ENCODE results near the gene TMEM39A. TPM values are rescaled to one million over a fixed set of nuclear protein-coding genes. Genes with fewer than 3 reads are reported as not detected.

Gene TMEM39A
- total and polyA plus RNA-seq, 8 donors: 4.7 to 59.7 (median 27.6) TPM

DNA sequence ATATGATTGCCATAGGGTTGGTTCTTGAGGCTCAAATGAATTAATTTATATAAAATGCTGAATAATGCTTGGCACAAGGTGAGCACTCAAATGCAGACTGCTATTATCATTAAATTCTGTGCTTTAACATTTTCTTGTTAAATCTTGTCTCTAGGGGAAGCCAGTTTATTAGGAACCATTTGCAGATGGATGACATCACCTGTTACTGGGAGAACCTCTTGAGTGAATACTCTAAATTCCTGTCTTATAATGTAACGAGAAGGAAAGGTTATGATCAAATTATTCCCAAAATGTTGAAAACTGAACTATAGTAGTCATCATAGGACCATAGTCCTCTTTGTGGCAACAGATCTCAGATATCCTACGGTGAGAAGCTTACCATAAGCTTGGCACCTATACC, 28.7 kb upstream of the TMEM39A start:
- H3K9me3 ChIP-seq: no peaks in the 10 kb centered on the region
- peaks cover under 1 to 46% (median 45%) of the 10 kb centered on the region in 4 donors for H3K36me3 ChIP-seq
- no peak overlapping the region for H3K27ac ChIP-seq
- WGBS, 5 donors: 89 to 99% (median 94%) methylated on average over 2 of the region's 2 CpGs
- intact Hi-C loops (cut with DNase I; ENCODE audit: low total_unique reads): no loop called here
- H3K4me1 ChIP-seq: peaks cover 0 to 2% (median under 1%) of the 10 kb centered on the region in 4 donors
- no peak for DNase-seq
- no peak overlapping the region for H3K4me3 ChIP-seq
- no peaks in the 10 kb centered on the region for H3K27me3 ChIP-seq
- no peak for TF ChIP-seq POLR2A (IDR thresholded peaks at IDR 0.05)
- TF ChIP-seq EP300 (IDR thresholded peaks at IDR 0.05): no peak
- TF ChIP-seq POLR2AphosphoS5 (IDR thresholded peaks at IDR 0.05): no peak
- TF ChIP-seq, protein P1, sequence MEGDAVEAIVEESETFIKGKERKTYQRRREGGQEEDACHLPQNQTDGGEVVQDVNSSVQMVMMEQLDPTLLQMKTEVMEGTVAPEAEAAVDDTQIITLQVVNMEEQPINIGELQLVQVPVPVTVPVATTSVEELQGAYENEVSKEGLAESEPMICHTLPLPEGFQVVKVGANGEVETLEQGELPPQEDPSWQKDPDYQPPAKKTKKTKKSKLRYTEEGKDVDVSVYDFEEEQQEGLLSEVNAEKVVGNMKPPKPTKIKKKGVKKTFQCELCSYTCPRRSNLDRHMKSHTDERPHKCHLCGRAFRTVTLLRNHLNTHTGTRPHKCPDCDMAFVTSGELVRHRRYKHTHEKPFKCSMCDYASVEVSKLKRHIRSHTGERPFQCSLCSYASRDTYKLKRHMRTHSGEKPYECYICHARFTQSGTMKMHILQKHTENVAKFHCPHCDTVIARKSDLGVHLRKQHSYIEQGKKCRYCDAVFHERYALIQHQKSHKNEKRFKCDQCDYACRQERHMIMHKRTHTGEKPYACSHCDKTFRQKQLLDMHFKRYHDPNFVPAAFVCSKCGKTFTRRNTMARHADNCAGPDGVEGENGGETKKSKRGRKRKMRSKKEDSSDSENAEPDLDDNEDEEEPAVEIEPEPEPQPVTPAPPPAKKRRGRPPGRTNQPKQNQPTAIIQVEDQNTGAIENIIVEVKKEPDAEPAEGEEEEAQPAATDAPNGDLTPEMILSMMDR (IDR thresholded peaks at IDR 0.05): no peak

DNA sequence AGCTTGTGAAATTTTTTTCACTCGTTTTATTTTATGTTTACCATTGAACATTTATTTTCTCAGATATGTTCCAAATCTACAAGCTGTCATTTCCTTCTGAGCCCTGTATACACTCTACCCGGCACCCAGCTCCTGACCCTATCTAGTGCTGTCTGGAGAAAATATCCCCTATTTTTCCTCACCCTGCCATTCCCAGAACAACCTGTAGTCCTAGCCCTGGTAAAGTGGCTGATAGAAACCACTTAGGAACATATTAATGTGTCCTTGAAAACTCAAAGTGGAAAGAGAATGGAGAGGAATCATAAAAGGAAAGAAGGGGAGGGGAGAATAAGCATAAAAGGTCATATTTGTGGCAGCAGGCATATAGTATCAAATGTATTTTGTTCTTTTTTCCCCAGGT, 26.7 kb upstream of the TMEM39A start:
- 88 to 94% (median 92%) methylated on average over 2 of the region's 2 CpGs for WGBS, 5 donors
- TF ChIP-seq POLR2AphosphoS5 (IDR thresholded peaks at IDR 0.05) (no peak), EP300 (IDR thresholded peaks at IDR 0.05) (no peak), POLR2A (IDR thresholded peaks at IDR 0.05) (no peak)
- TF ChIP-seq, protein P1 (IDR thresholded peaks at IDR 0.05): no peak
- DNase-seq: no peak
- H3K4me1 ChIP-seq: no peaks in the 10 kb centered on the region
- H3K9me3 ChIP-seq: no peaks in the 10 kb centered on the region
- intact Hi-C loops (cut with DNase I; ENCODE audit: low total_unique reads): no loop called here
- peaks cover 14 to 66% (median 65%) of the 10 kb centered on the region in 4 donors for H3K36me3 ChIP-seq
- H3K27ac ChIP-seq: no peak overlapping the region
- no peaks in the 10 kb centered on the region for H3K27me3 ChIP-seq
- H3K4me3 ChIP-seq: no peak overlapping the region

DNA sequence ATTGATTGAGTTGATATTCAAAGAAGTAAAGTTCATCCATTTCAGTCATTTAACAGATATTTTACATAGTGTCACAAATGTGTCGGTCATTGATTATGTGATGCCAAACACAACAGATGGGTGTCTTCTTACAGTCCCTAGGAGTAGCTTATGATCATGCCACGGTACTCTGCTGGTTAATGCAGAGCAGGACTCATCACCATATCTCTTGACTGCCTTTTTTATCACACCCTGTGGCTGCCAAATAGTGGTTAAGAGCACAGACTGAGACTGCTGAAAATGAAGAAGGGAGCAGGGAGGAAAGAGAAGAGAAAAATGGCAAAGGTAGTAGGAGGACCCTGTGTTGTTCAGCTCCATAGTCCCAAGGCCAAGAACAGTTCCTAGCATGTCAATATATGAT, 22.1 kb upstream of the TMEM39A start:
- no peak for TF ChIP-seq POLR2A (IDR thresholded peaks at IDR 0.05)
- no peak for TF ChIP-seq EP300 (IDR thresholded peaks at IDR 0.05)
- TF ChIP-seq POLR2AphosphoS5 (IDR thresholded peaks at IDR 0.05): no peak
- TF ChIP-seq, protein P1 (IDR thresholded peaks at IDR 0.05): no peak
- no peak overlapping the region for H3K27ac ChIP-seq
- H3K27me3 ChIP-seq: no peaks in the 10 kb centered on the region
- H3K9me3 ChIP-seq: no peaks in the 10 kb centered on the region
- H3K4me3 ChIP-seq: no peak overlapping the region
- no peaks in the 10 kb centered on the region for H3K4me1 ChIP-seq
- DNase-seq: no peak
- intact Hi-C loops (cut with DNase I; ENCODE audit: low total_unique reads): no loop called here
- H3K36me3 ChIP-seq: peaks cover 22 to 89% (median 85%) of the 10 kb centered on the region in 4 donors
- 91 to 99% (median 92%) methylated on average over 2 of the region's 2 CpGs for WGBS, 5 donors

DNA sequence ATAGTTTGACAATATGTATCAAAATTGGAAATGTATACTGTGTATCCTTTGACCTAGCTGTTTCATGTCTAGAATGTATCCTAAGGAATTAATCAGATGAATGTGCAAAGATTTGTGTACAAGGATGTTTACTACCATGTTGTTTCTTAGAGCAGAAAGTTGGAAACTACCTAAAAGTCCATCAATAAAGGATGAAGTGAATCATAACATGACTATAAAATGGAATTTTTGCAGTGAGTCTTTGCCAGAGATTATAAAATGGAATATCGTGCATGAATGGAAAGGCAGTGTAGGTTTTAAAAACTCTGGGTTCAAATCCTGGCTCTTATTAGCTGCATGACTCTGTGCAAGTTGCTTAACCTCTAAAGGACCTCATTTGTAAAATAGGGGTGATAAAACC, 19.7 kb upstream of the TMEM39A start:
- no peak for TF ChIP-seq POLR2A (IDR thresholded peaks at IDR 0.05)
- TF ChIP-seq, protein P1 (IDR thresholded peaks at IDR 0.05): no peak
- TF ChIP-seq POLR2AphosphoS5 (IDR thresholded peaks at IDR 0.05): no peak
- TF ChIP-seq EP300 (IDR thresholded peaks at IDR 0.05): no peak
- H3K27me3 ChIP-seq: no peaks in the 10 kb centered on the region
- DNase-seq: no peak
- no peak overlapping the region for H3K27ac ChIP-seq
- H3K9me3 ChIP-seq: no peaks in the 10 kb centered on the region
- no peak overlapping the region for H3K4me3 ChIP-seq
- no peaks in the 10 kb centered on the region for H3K4me1 ChIP-seq
- intact Hi-C loops (cut with DNase I; ENCODE audit: low total_unique reads): no loop called here
- WGBS, 5 donors: 71 to 93% (median 92%) methylated on average over 1 of the region's 1 CpG
- peaks cover 22 to 93% (median 86%) of the 10 kb centered on the region in 4 donors for H3K36me3 ChIP-seq

Data from stomach (tissue), 9 donors.